Nephron (organoid): ENCODE data around the gene KIF3C.
"Not testable (repeated sequence)": the region's sequence is repeated elsewhere in the genome, so short reads cannot be mapped to it uniquely, and the experiment has no call there.

Source experiments
- H3K27ac Mint-ChIP-seq, 3 experiments: 2 replicates each; pipeline ENCODE4 v1.8.0; 2020; ENCODE audit warnings: mixed read lengths in 3 of 3, mild to moderate bottlenecking in 2 of 3, moderate library complexity in 1 of 3
- H3K27me3 Mint-ChIP-seq: 2 replicates; pipeline ENCODE4 v1.8.0; 2021; ENCODE audit warnings: low read depth, mild to moderate bottlenecking, moderate library complexity, mixed read lengths
- H3K36me3 Mint-ChIP-seq: 2 replicates; pipeline ENCODE4 v1.8.0; 2020; ENCODE audit warnings: low read depth, mixed read lengths
- H3K4me1 Mint-ChIP-seq: 2 replicates; pipeline ENCODE4 v1.8.0; 2020; ENCODE audit warnings: mixed read lengths
- H3K4me3 Mint-ChIP-seq, 3 experiments: 2 replicates each; pipeline ENCODE4 v1.8.0; 2020; ENCODE audit warnings: mild to moderate bottlenecking in 3 of 3, mixed read lengths in 3 of 3, moderate library complexity in 2 of 3
- H3K9me3 Mint-ChIP-seq: 2 replicates; pipeline ENCODE4 v1.8.0; 2020; ENCODE audit warnings: mixed read lengths
- CTCF ChIP-seq, 3 experiments: fragments of 200-600 bp; sonication (generic); IDR thresholded peaks; one replicate each; pipeline ENCODE4 v1.5.0; 2021; ENCODE audit warnings: antibody characterized with exemption in 3 of 3; ENCODE audit not compliant: unreplicated experiment in 3 of 3

Gene KIF3C

GRCh38 chr2:26018184-26019055 is 36.1 kb upstream of the KIF3C start:
- peaks cover 4% of the 10 kb centered on the region for H3K27me3 Mint-ChIP-seq
- H3K27ac Mint-ChIP-seq, result peak overlapping the region; percentile 69 to 89 (median 76)

GRCh38 chr2:26017464-26018183 is 35.3 kb upstream of the KIF3C start:
- H3K36me3 Mint-ChIP-seq, result no peaks in the 10 kb centered on the region
- no peak overlapping the region for H3K4me3 Mint-ChIP-seq
- H3K4me1 Mint-ChIP-seq, result peaks cover 21% of the 10 kb centered on the region
- H3K27me3 Mint-ChIP-seq, result peaks cover 3% of the 10 kb centered on the region
- TF ChIP-seq CTCF (IDR thresholded peaks at IDR 0.05; ENCODE audit: unreplicated experiment in 3 of 3), result no peak
- no peaks in the 10 kb centered on the region for H3K9me3 Mint-ChIP-seq
- H3K27ac Mint-ChIP-seq, result peak overlapping the region; percentile 69 to 89 (median 76)

More at GRCh38 chr2:26018184-26019055, 36.1 kb upstream of the KIF3C start:
- Mint-ChIP-seq H3K9me3 (no peaks in the 10 kb centered on the region), H3K36me3 (no peaks in the 10 kb centered on the region), H3K4me3 (no peak overlapping the region), H3K4me1 (peaks cover 20% of the 10 kb centered on the region)
- TF ChIP-seq CTCF (IDR thresholded peaks at IDR 0.05; ENCODE audit: unreplicated experiment in 3 of 3), result no peak

GRCh38 chr2:26016706-26017045 is 34.4 kb upstream of the KIF3C start:
- H3K36me3 Mint-ChIP-seq, H3K4me3 Mint-ChIP-seq, H3K9me3 Mint-ChIP-seq, H3K27me3 Mint-ChIP-seq, H3K27ac Mint-ChIP-seq: not testable (repeated sequence)
- H3K4me1 Mint-ChIP-seq, result peaks cover 31% of the 10 kb centered on the region

GRCh38 chr2:26016012-26016705 is 33.9 kb upstream of the KIF3C start:
- no peaks in the 10 kb centered on the region for H3K36me3 Mint-ChIP-seq
- H3K4me3 Mint-ChIP-seq, result no peak overlapping the region
- peaks cover 35% of the 10 kb centered on the region for H3K4me1 Mint-ChIP-seq
- no peaks in the 10 kb centered on the region for H3K9me3 Mint-ChIP-seq
- no peak overlapping the region for H3K27ac Mint-ChIP-seq
- no peaks in the 10 kb centered on the region for H3K27me3 Mint-ChIP-seq
- TF ChIP-seq CTCF (IDR thresholded peaks at IDR 0.05; ENCODE audit: unreplicated experiment in 3 of 3), result no peak

GRCh38 chr2:26013668-26014067 is 31.4 kb upstream of the KIF3C start:
- H3K36me3 Mint-ChIP-seq, result no peaks in the 10 kb centered on the region
- H3K4me1 Mint-ChIP-seq, result peaks cover 36% of the 10 kb centered on the region
- no peak overlapping the region for H3K4me3 Mint-ChIP-seq
- no peak overlapping the region for H3K27ac Mint-ChIP-seq
- no peaks in the 10 kb centered on the region for H3K27me3 Mint-ChIP-seq
- no peak for TF ChIP-seq CTCF (IDR thresholded peaks at IDR 0.05; ENCODE audit: unreplicated experiment in 3 of 3)
- H3K9me3 Mint-ChIP-seq, result peaks cover 3% of the 10 kb centered on the region
